Transverse colon (tissue), 3 donors: Measurements from ENCODE around the gene ZNHIT1.

Source experiments
- CTCF ChIP-seq, 5 experiments: fragments of 200-600 bp in 3 of 5; fragments of 450-650 bp in 2 of 5; sonication (generic) in 3 of 5; IDR thresholded peaks; 1 replicate in 2 of 5; 2 replicates in 3 of 5; pipeline ENCODE4 v1.5.1; 2016 to 2017; ENCODE audit warnings: antibody characterized with exemption in 5 of 5, inconsistent platforms in 3 of 5, mild to moderate bottlenecking in 2 of 5, moderate library complexity in 1 of 5
- POLR2A ChIP-seq: fragments of 450-650 bp; IDR thresholded peaks from one replicate; pipeline ENCODE4 v1.6.1; 2016; ENCODE audit warnings: antibody characterized with exemption, mild to moderate bottlenecking, moderate library complexity

DNA sequence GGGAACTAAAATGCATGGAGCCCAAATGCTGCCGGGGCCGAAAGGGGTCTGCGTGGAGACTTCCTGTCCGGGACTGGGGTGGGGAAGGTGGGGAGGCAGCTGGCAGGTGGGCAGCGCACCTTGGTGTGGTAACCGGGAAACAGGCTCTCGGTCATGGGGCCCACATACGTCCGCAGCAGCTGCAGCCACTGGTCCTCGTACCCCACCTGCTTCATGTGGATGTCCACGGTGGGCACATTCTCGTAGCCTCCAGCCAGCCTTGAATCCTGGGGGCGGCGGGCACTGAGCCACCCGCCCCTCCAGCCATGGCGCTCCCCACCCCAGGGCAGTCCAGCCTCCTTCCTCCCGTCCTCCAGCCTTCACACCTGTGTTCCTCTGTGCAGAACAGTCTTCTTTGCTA lies 10.5 kb upstream of the ZNHIT1 start:
- TF ChIP-seq CTCF (IDR thresholded peaks at IDR 0.05): no peak
- no peak for TF ChIP-seq POLR2A
